GM04504 (cell line): ENCODE data around the gene TMEM132D.

Experiments used
- DNase-seq: peaks from one replicate; pipeline ENCODE4 v3.0.0-alpha.2; 2012; ENCODE audit warnings: low read depth

The TMEM132D gene

GRCh38 chr12:129825316-129825715, 78.5 kb downstream of the TMEM132D start:
- DNase-seq: no peak

GRCh38 chr12:129821964-129822363, 81.9 kb downstream of the TMEM132D start:
- DNase-seq: no peak

- DNase-seq: no peak
Observed at GRCh38 chr12:129819391-129819790, 84.4 kb downstream of the TMEM132D start.

- no peak for DNase-seq
Observed at GRCh38 chr12:129815846-129816245, 88.0 kb downstream of the TMEM132D start.

GRCh38 chr12:129811963-129812362, 91.9 kb downstream of the TMEM132D start:
- DNase-seq: no peak

- no peak for DNase-seq
Observed at GRCh38 chr12:129807136-129807535, 96.7 kb downstream of the TMEM132D start.

GRCh38 chr12:129791396-129791795, 112.4 kb downstream of the TMEM132D start:
- DNase-seq: no peak

GRCh38 chr12:129790930-129791329, 112.9 kb downstream of the TMEM132D start:
- no peak for DNase-seq

GRCh38 chr12:129790331-129790730, 113.5 kb downstream of the TMEM132D start:
- no peak for DNase-seq

GRCh38 chr12:129789921-129790320, 113.9 kb downstream of the TMEM132D start:
- no peak for DNase-seq

GRCh38 chr12:129788506-129789084, 115.2 kb downstream of the TMEM132D start:
- no peak for DNase-seq

GRCh38 chr12:129779989-129780388, 123.8 kb downstream of the TMEM132D start:
- DNase-seq: no peak

- no peak for DNase-seq
Observed at GRCh38 chr12:129779033-129779432, 124.8 kb downstream of the TMEM132D start.

GRCh38 chr12:129776977-129777667, 126.7 kb downstream of the TMEM132D start:
- DNase-seq: no peak

GRCh38 chr12:129772501-129773493, 131.0 kb downstream of the TMEM132D start:
- no peak for DNase-seq

GRCh38 chr12:129771238-129771637, 132.6 kb downstream of the TMEM132D start:
- DNase-seq: no peak

GRCh38 chr12:129765719-129766118, 138.1 kb downstream of the TMEM132D start:
- no peak for DNase-seq

- no peak for DNase-seq
Observed at GRCh38 chr12:129762436-129762835, 141.4 kb downstream of the TMEM132D start.

GRCh38 chr12:129753586-129753985, 150.2 kb downstream of the TMEM132D start:
- DNase-seq: no peak

- no peak for DNase-seq
Observed at GRCh38 chr12:129750421-129750820, 153.4 kb downstream of the TMEM132D start.

GRCh38 chr12:129746318-129746717, 157.5 kb downstream of the TMEM132D start:
- DNase-seq: no peak

GRCh38 chr12:129729170-129729569, 174.7 kb downstream of the TMEM132D start:
- DNase-seq: no peak

GRCh38 chr12:129727100-129727499, 176.7 kb downstream of the TMEM132D start:
- DNase-seq: no peak
